Stimulated activated CD4-positive, alpha-beta T cell treated with anti-CD3 and anti-CD28 coated beads, TNF-alpha, amount 100 ng/mL, for 1 hour (primary cell): Measurements from ENCODE around the gene IGF2BP3.
A peak's percentile ranks its signal among the peaks of the same experiment; 100 is the strongest.

Experiments
- DNase-seq, 3 donors: peaks; one replicate each; pipeline ENCODE4 v3.0.0-alpha.2; 2020; ENCODE audit warnings: low read depth in 3 of 3, low spot score in 1 of 3

The IGF2BP3 gene

DNA sequence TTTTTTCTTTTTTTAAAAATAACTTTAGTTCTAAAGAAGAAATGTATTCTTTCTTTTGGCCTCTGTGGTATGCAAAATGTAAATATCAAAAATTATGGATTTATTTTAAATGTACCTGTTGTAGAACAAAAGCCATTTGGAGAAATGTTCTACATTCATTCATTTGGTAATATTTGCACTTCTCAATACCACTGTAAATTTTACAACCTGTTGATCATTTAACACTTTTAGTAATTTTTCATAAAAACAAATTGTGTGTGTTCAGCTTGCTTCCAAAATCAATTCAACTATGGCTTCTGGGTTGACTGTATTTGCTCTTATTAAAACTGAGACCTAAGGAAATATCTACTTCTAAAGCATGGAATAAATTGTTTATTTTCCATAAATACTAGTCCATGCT is 2.3 kb upstream of the IGF2BP3 start:
- no peak for DNase-seq

DNA sequence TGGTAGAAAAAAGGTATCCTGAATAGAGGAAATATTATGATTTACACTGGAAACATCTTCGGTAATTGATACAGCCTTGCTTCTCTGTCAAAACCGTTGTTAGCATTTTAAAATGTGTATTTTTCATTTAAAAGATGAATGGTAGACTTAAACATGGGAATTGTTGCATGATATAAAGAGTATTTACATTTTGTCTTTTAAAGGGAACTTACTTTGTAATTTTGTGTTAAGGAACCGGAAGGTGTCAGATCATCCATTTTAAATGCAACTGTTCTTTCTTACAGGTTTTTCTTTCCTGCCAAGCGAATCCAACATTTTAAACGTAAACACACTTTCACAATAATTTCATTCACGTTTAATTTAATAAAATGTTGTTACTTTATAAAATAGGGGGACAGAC is 1.8 kb upstream of the IGF2BP3 start:
- no peak for DNase-seq

DNA sequence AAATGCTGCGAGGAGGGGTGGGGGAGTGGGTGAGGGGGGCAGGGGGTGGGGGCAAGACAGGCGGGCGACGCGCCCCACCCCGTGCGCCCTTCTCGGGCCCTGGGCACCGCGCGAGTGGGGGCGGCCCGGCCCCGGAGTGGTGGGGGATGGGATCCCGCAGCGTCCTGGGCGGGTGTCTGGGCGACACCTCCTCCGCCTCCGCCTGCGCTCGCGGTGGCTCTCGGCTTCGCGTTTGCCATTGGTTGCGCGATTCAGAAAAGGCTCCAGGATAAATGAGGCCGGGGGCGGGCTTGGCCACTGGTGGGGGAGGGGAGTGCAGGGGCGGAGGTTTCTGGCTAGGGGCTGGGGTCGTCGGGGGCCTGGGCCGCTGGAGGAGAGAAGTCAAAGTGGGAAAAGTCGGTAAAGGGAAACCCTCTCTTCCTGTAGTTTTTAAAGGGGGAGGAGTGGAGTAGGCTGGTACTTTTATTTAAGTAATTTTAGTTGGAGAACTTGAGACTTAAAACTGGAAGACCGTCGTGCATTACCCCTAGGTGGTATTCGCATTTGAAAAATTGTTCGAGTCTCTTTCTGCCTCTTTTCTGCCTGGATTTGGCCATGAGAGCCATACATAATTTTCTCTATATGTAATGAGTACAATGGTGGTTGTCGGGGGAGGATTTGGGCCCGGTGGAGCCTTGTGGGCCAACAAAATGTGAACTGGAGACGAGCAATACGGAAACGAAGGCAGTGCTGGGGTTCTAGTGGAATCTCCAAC is 992 bp upstream of the IGF2BP3 start:
- no peak for DNase-seq

DNA sequence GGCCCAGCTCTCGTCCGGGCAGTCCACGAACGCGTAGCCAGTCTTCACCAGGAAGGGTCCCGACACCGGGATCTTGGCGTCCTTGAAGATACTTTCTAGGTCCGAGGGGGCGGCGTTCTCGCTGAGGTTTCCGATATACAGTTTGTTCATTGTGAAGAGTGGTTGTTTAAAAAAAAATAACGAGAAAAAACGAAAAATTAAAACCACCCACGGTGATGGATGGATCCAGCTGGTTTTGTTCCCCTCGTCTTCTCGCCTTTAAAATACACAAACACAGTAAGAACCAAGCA is 385 bp downstream of the IGF2BP3 start:
- DNase-seq: no peak

DNA sequence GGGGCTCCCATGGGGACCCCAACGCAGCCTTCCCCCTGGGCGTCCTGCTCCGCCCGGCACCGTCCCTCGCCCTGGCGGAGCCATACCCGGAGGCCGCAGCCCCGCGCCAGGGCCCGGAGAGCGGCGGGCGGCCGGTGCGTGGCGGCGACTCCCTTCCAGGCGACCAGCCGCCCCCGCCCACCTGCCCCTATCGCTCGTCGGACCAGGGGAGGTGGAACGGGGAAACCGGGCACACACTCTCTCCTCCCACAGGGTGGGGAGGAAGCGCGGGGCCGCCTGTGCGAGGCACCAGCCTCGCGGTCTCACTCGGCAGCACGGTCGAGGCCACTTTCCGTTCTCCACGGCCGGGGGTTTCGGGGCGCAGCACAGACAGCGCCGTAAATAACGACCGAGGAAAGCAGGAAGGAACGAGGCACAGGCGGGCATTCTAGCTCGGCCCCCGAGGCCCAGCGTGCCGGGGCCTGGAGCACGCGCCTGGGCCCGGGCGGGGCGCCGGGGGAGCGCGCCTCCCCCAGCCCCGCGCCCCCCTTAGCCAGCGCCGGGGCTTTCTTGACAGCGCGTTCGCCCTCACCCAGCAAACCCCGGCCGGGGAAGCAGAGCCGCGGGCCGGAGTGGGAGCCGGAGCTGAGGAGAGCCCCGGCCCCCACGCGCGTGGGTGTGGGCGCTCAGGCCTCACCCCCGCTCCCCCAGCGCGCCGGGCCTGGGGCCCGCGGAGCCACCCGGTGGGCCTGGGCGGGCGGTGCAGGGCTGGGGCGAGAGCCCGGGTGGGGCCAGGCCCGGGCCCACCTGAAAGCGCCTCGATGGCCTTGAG is 936 bp downstream of the IGF2BP3 start:
- DNase-seq: peak in 1 of 3 donors; percentile 21

DNA sequence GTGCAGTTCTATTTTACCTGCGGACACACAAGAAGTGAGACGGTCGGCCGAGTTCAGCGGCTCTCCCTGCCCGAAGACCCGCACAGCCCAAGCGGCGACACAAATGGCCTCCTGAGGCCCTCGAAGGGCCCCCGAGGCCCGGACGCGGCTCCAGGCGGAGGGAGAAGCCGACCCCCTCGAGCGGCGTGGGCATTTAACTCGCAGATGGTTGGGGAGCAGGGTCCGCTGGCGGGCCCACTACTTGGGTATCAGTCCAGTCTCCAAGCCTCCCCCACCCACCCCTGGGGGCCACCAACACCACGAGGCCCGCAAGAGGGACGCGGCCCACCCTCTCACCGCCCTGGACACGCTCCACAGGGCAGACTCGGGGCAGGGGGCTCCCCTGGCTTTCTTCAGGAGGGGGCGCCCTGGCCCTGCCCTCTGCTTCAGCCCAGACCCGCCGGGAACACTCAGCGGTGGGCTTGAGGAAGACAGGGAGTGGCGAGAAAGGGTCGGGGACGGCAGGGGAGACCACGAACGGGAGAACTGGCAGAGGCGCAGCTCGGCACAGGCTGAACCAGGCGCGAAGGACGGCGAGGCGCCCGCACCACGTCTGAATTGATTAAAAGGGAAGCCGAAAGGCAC is 1.7 kb downstream of the IGF2BP3 start:
- peak in 1 of 3 donors; percentile 8 for DNase-seq

DNA sequence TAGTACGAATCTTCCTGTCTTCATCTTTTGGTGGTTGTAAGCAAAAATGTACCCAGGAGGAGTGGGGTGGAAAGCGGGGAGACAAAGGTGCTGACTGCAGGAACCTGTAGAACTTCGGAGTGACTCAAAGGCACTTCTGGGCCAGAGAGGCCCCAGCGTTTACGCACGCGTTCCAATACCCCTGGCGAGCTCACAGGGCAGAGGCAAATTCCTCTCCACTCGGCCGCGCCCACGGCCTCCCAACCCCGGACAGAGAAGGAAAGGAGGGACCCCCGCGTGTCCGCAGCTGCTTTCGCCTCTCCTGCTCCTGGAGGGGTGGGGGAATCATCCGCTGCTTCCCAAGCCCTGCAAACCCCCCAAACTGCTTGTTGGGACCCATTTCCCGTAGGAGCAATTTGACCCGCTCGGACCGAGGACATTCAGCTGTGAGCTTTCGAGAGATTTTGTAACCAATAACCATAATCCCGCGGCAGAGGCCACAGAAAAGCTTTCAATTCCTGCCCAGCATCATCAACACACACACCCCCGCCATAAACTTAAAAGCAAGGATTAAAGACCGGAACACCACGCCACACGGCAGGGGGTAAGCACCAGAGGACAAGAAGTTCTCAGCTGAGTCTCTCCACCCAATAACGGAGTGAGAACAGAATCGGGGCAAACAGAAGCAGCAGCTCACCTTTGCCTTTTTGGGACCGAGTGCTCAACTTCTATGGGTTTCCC is 2.3 kb downstream of the IGF2BP3 start:
- DNase-seq: peak in 1 of 3 donors; percentile 10

DNA sequence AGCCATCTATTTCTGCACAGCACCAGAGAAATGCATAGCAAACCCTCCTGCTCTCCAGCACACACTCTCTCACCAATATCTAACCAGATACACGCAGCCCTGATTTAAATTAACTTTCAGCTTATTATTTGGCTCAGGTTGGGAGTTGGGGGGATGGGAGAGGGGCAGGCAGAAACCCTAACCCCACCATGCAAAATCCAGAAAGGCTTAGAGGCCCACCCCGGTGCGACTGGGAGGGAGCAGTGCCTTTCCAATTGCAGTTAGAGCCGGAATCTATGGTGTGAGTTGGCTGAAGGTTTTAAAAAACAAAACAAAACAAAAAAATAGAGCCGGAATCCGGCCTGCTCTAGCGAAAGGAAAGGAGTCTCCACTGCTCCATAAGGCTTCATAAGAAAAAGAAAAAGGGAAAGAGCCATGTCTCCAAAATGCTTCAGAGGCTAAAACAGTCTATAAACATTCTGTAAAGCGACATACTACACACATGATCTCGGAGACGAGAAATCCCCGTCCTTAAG is 2.9 kb downstream of the IGF2BP3 start:
- no peak for DNase-seq

DNA sequence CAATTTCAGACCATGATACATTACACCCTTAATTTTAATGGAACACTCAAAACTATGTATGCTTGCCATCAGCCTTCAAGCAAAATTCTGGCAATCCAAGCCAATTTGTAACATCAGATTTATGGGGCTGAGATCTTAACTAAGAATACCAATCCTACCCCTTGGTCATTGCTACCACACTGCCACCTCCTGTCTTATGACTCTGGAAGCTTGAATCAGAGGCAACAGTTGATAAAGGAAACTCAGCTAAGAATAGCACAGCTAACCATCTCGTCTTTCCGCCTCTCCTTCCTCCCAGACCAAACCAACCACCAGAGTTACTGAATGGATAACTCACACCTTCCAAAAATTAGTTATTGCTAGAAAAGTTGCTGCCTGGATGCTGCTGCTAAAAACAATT is 7.4 kb downstream of the IGF2BP3 start:
- no peak for DNase-seq

DNA sequence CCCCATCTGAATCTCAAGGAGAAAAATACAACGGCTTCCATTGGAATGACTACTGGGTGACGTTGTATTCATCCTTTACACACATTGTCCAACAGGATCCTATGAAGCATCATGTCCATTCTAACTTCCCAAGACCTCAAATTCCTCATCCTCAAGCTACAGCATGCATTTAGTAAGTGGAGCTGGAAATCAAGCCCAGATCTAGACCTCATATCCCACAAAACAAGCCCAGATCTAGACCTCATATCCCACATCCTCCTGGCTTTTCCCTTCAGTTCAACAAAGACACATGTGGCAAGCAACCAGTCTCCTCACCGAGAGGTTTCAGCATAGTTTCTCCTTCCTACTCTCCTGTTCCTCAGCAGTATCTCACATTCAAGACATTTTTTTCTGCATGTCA is 12.2 kb downstream of the IGF2BP3 start:
- no peak for DNase-seq

DNA sequence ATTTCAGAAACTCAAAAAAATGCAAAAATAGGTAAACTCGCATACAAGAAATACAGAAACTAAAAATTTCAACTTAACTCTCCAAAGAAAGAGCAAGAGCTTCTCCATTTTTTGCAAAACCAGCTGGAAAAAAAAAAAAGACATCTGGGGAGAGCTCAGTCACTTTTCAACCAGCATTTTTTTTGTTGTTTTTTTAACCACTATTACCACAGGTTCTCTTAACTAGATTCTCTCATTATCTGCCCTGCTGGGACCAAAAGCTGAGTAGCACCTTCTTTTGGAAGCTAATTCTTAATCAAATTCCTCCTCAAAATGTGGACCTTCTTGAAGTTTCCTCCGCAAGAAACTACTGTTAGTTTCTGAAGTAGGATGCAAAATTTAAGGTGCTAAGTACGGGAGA is 14.2 kb downstream of the IGF2BP3 start:
- DNase-seq: no peak

DNA sequence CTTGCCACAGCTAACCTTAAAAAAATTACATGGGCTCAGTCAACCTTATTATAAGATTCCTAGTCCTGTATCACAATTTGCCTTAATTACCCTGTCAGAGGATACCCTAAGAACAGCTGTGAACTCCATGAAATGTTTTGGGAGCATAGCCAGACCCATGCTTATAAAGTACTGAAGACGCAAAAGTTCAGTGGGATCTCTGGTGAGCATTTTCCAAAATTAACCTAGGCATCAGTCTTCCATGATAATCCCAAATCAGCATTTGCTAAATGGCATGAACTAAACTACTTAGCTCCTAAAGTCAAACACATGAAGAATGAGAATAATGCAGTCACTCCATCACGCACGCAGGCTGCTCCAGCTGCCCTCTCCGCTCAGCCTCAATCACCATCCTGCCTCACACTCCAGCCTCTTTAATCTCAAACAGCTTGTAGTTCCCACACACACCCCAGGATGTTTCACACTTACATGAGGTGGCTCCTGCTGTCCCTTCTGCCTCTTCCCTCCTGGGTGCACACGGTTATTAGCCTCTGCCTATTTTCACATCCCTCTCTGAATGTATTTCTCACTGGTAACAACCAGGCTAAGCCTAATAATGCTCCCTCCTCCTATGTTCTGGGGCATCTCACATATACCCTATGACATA is 15.3 kb downstream of the IGF2BP3 start:
- DNase-seq: no peak

DNA sequence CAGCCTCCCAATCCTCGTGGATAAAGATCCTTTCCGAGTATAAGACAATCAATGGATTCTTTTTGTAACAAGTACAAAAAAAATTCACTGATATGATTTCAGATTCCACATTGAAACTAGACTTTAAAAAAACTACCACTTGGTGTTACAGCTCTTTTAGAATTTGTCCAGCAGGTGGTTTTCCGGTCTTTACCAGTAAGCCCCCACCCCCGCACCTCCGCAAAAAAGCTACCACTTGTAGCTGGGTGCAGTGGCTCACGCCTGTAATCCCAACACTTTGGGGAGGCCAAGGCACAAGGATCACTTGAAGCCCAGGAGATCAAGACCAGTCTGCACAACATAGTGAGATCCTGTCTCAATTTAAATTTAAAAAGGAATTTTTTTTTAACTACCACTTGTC is 19.8 kb downstream of the IGF2BP3 start:
- no peak for DNase-seq

DNA sequence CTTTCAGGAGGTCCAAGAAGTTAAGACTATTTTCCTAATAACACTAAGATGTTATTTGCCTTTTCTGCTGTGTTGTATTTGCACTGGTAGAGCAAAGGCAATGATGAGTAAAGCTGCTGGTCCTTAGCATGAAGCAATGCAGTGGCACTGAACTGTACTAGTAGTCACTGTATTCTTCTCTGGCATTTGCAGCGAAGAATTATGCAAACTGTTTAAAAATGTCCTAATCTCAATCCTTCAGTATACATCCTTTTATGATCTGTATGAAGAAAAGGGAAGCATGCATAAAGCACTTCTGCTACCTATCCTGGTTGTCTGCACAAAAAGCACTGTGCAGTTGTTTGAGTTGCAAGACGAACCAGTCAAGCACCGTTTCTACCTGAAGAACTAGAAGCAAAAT is 20.4 kb downstream of the IGF2BP3 start:
- no peak for DNase-seq

DNA sequence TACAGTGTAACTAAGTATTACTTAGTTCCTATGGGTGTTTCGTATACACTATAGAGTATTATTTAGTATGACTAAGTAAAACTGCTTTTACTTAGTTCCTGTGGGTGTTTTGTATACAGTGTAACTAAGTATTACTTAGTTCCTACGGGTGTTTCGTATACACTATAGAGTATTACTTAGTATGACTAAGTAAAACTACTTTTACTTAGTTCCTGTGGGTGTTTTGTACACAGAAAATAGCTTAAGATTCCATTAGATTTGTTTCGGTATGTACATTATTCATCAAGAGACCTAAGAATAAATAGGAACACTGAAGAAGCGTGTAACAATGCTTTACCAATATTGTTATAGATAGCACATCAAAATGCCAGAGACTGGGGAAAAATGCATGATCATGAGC is 25.0 kb downstream of the IGF2BP3 start:
- DNase-seq: no peak

DNA sequence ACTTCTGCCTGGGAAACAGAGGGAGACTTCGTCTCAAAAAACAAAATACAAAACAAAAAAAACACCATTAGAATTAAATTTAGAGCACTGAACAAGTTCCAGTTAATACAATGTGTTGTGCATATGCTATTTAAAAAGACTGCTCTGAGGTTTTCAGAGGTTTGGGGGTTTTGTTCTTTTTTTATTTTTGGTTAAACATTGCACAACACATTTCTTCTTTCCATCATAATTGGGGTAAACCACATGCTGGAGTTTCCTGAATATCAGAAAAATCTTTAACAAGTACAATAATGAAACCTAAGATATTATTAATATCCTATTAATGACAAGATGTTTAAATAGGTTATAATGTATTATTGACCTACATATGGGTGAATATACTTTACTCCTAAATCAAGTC is 26.3 kb downstream of the IGF2BP3 start:
- DNase-seq: no peak

DNA sequence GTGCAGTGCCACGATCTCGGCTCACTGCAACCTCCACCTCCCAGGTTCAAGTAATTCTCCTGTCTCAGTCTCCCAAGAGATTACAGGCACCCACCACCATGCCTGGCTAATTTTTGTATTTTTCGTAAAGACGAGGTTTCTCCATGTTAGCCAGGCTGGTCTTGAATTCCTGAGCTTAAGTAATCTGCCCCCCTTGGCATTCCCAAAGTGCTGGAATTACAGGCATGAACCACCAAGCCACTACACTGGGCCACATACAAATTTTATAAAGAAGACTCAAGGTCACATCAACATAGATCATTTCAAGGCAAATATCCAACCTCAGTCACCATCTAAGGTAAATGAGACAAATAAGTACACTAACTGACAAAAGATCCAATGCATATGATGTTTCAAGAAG is 32.1 kb downstream of the IGF2BP3 start:
- no peak for DNase-seq

DNA sequence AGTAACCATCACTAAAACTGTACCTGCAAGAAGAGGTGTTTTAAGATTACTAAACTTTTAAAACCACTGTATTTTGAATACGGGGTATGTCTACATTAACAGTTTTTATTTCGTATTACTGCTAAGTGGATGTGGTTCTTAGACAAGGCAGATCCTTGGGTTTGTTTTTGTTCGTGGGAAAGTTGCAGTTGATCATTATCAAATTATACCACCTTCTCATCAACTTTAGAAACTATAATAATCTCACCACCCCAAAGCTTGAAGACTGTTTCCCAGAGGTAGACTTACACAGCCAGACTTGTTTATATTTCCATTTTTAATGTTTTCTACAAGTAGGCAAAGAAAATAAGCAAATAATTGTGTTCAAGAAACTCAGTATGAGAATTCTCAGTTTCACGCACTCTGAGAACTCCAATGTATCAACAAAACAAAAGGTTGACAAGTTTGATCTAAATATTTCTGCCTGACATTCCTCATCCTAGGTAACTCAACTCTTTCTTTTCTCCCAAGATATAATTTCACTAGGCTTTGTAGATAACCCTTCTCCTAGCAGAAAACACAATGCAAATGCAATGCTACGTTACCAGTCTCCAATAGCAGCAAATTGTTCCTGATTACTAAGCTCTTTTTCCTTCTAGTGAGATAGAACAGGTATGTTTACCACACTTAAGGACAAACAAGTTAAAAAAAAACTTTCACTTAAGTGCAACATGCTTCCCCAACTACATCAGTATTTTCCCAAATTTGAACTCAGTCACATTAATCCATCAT is 36.0 kb downstream of the IGF2BP3 start:
- no peak for DNase-seq

DNA sequence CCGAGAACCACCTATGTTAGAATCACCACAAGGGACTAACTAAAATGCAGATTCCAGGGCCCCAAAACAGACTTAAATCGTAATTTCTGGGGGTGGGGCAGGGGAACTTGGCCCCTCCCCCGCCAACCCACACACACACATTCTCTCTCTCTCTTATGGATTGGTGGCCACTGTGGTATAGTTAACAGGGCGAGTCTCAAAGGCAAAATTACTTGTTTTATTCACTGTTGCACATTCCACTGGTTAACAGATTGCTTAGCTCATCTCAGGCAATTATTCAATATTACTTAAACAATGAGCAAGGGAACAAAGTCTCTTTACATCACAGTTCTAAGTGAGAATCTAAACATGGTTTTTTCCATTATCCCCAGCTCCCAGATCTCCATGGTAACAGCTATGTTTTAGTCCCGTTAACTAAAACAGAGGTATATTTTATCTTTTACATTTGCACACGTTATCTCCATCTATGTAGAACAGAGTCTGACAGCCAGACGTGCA is 38.5 kb downstream of the IGF2BP3 start:
- no peak for DNase-seq

DNA sequence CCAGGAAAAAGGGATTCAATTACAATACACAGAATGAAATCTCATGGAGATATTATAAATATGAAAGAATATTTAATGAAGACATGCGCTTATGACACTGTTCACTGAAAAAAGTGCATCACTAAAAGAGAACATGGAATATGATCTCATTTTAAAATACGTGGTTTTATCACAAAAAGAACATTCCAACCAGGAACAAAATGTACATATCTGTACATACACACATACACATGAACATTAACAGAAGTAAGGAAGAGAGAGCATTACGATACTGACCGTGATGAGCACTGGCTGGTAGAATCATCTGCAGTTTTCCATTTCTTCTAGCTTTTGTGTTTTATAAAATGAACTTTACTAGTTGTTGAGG is 39.4 kb downstream of the IGF2BP3 start:
- no peak for DNase-seq
